ENCODE results near the gene NCAPG. TPM values are rescaled to one million over a fixed set of nuclear protein-coding genes. Genes with fewer than 3 reads are reported as not detected.

Gene NCAPG, protein sequence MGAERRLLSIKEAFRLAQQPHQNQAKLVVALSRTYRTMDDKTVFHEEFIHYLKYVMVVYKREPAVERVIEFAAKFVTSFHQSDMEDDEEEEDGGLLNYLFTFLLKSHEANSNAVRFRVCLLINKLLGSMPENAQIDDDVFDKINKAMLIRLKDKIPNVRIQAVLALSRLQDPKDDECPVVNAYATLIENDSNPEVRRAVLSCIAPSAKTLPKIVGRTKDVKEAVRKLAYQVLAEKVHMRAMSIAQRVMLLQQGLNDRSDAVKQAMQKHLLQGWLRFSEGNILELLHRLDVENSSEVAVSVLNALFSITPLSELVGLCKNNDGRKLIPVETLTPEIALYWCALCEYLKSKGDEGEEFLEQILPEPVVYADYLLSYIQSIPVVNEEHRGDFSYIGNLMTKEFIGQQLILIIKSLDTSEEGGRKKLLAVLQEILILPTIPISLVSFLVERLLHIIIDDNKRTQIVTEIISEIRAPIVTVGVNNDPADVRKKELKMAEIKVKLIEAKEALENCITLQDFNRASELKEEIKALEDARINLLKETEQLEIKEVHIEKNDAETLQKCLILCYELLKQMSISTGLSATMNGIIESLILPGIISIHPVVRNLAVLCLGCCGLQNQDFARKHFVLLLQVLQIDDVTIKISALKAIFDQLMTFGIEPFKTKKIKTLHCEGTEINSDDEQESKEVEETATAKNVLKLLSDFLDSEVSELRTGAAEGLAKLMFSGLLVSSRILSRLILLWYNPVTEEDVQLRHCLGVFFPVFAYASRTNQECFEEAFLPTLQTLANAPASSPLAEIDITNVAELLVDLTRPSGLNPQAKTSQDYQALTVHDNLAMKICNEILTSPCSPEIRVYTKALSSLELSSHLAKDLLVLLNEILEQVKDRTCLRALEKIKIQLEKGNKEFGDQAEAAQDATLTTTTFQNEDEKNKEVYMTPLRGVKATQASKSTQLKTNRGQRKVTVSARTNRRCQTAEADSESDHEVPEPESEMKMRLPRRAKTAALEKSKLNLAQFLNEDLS
- 10 to 100 TPM; 32.6 to 55.3 TPM for total RNA-seq

DNA sequence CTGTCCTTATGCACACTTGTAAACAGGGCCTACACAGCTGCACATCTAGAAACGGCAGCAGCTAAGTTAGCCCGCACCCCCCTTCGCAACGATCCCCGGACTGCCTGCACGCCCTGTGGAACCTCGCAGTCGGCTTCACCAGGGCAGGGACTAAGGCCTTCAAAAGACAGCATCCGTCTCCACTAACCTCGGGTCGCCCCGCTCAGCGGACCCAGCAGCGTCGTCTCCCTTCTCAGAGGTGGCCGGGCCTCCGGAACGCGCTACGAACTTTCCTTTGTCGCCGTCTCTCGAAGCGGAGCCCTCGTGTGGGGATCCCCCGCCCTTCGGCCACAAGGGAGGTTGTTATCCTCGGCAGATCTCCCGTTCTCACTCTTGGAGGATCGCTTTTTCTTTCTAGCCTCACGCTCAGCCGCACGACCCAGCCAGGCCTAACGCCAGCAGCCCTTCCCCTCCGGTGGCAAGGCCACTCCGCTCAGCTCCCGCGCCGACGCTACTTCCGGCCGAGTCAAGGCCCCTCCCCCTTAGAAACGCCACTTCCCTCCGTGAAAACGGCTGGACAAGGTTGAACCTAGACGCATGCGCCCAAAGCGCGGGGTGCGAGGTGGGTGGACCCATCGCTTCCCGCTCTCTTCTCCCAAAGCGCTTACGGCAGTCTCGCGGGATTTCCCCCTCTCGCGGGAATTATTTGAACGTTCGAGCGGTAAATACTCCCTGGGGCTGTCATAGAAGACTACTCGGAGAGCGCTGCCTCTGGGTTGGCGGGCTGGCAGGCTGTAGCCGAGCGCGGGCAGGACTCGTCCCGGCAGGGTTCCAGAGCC is at the start of gene NCAPG, which contains the start of gene DCAF16:
Gene NCAPG (plus strand): TSS at position 720 of the 818 bp plus-strand sequence. CDS start 99 bp downstream, outside the sequence.
Gene DCAF16 (minus strand): TSS at position 498 of the 818 bp plus-strand sequence. CDS start 6,616 bp downstream, outside the sequence.
- peak within 1 kb of the TSS; percentile 97 for H3K4me3 Mint-ChIP-seq
- no peaks in the 10 kb centered on the region for H3K27me3 Mint-ChIP-seq
- ATAC-seq (peak; percentile 97 to 98), DNase-seq (ENCODE audit: low spot score) (peak; percentile 100)
- H3K36me3 Mint-ChIP-seq = peaks cover 15% of the 10 kb centered on the region
- H3K9me3 Mint-ChIP-seq = no peaks in the 10 kb centered on the region
- peak within 1 kb of the TSS; percentile 94 to 95 for H3K27ac Mint-ChIP-seq
- H3K4me1 Mint-ChIP-seq (ENCODE audit: low read depth in 2 of 2) = peaks cover 38 to 51% of the 10 kb centered on the region in 2 donors

DNA sequence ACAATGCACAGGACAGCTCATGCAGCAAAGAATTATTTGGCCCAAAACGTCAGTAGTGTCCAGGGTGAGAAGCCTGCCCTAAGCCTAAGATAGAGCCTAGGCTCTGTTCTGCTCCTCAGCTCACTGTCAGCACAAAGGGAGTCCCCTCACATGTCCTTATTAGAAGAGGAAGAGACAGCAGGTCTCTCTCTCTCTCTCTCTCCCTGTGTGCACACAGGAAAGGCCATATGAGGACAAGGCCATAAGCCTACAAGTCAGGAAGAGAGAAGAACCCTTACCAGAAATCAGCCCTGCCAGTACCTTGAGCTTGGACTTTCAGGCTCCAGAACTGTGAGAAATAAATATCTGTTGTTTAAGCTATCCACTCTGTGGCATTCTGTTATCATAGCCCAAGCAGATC is 49.7 kb upstream of the NCAPG start:
- no peak for DNase-seq (ENCODE audit: low spot score)
- Mint-ChIP-seq H3K36me3 (peaks cover 5% of the 10 kb centered on the region), H3K27me3 (peaks cover 3 to 5% of the 10 kb centered on the region in 2 donors), H3K9me3 (no peaks in the 10 kb centered on the region), H3K4me3 (no peak overlapping the region), H3K4me1 (ENCODE audit: low read depth in 2 of 2) (peaks cover 8 to 10% of the 10 kb centered on the region in 2 donors), H3K27ac (no peak overlapping the region)
- no peak for ATAC-seq

DNA sequence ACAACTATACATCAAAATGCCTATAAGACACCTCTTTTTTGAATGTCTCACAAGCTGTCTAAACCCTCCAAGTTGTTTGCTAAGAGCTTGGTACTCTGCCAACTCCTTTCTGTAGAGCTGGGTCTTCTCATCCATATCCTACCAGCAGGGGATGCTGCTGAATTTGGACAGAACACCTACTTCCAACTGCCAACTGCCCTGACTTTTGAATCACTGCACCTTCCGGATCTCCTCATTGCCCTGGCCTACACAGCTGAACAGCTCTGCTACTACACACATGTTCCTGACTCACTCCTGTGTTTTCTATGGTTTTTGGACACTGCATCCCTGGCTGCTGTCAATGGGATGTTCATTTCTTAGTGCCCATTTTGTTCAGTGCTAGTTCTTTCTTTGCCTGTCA is 48.1 kb upstream of the NCAPG start:
- no peak for ATAC-seq

DNA sequence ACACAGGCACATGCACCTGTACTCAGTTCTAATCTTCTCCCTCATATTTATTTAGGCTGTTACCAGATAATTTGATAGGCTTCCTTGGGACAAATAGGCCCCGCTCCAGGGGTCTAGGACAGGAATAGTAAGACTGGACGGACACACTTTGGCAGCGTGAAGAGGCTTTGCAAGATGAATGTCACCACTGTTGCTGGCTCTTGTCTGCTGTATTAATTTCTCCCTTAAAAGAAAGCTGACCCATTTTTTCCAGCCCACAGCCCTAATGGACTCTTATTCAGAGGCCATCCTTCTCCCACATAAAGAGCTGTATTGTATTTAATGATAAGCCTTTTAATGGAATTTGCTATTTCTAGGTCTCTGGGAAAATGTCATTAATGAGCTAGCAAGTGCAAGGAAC is 47.4 kb upstream of the NCAPG start:
- no peak for ATAC-seq
- H3K4me3 Mint-ChIP-seq = no peak overlapping the region
- peaks cover 10 to 12% of the 10 kb centered on the region in 2 donors for H3K4me1 Mint-ChIP-seq (ENCODE audit: low read depth in 2 of 2)
- H3K9me3 Mint-ChIP-seq = no peaks in the 10 kb centered on the region
- DNase-seq (ENCODE audit: low spot score) = no peak
- no peak overlapping the region for H3K27ac Mint-ChIP-seq
- H3K36me3 Mint-ChIP-seq = peaks cover 8% of the 10 kb centered on the region
- peaks cover 3 to 5% of the 10 kb centered on the region in 2 donors for H3K27me3 Mint-ChIP-seq

More for the DNA sequence above, 48.1 kb upstream of the NCAPG start:
- no peak overlapping the region for H3K27ac Mint-ChIP-seq
- peaks cover 3 to 5% of the 10 kb centered on the region in 2 donors for H3K27me3 Mint-ChIP-seq
- H3K4me1 Mint-ChIP-seq (ENCODE audit: low read depth in 2 of 2) = peaks cover 10 to 12% of the 10 kb centered on the region in 2 donors
- peaks cover 8% of the 10 kb centered on the region for H3K36me3 Mint-ChIP-seq
- H3K4me3 Mint-ChIP-seq = no peak overlapping the region
- H3K9me3 Mint-ChIP-seq = no peaks in the 10 kb centered on the region
- DNase-seq (ENCODE audit: low spot score) = no peak

DNA sequence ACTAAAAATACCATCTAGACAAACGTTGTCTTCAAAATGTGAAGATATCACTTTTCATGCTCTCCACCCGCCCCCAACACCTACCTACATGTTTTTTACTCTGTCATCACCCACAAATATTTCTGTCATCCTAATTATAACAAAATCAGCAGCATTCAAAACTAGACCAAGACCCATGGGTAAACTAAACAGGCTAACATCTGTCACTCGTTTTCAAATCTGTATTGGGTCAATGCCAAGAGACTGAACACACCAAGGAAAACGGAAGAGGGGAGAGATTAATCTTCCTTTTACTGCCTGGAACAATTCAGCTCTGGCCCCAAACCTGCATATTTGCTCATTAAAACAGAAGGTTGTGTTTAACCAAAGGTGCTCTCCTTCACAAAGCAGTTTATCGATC is 46.8 kb upstream of the NCAPG start:
- Mint-ChIP-seq H3K4me1 (ENCODE audit: low read depth in 2 of 2) (peaks cover 10 to 12% of the 10 kb centered on the region in 2 donors), H3K4me3 (no peak overlapping the region), H3K27ac (no peak overlapping the region), H3K27me3 (peaks cover 3 to 5% of the 10 kb centered on the region in 2 donors), H3K36me3 (peaks cover 8% of the 10 kb centered on the region), H3K9me3 (no peaks in the 10 kb centered on the region)
- ATAC-seq (no peak), DNase-seq (ENCODE audit: low spot score) (no peak)

DNA sequence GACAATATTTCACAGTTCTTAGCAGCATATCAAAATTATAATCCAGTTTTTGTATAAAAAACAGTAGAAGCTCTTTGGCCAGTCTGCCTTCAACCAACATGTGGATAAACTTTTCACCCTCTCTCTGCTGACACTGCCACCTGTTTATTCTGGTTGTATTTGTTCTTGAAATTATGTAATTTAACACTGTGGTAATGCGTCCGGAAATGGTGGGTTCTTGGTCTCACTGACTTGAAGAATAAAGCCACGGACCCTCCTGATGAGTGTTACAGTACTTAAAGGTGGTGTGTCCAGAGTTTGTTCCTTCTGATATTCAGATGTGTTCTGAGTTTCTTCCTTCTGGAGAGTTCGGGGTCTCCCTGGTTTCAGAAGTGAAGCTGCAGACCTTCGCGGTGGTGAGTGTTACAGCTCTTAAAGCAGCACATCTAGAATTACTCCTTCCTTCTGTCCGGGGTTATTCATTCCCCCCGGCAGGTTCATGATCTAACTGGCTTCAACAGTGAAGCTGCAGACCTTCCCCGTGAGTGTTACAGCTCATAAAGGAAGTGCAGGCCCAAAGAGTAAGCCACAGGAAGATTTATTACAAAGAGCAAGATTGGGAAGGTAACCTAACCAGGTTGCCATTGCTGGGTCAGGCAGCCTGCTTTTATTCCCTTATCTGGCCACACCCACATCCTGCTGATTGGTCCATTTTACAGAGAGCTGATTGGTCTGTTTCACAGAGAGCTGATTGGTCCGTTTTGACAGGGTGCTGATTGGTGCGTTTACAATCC is 45.1 kb upstream of the NCAPG start:
- peak overlapping the region; percentile 84 for H3K4me3 Mint-ChIP-seq
- H3K27me3 Mint-ChIP-seq = peaks cover 3 to 15% of the 10 kb centered on the region in 2 donors
- no peak for DNase-seq (ENCODE audit: low spot score)
- peak overlapping the region; percentile 50 to 55 for H3K27ac Mint-ChIP-seq
- no peaks in the 10 kb centered on the region for H3K9me3 Mint-ChIP-seq
- H3K36me3 Mint-ChIP-seq = peaks cover 8% of the 10 kb centered on the region
- H3K4me1 Mint-ChIP-seq (ENCODE audit: low read depth in 2 of 2) = peaks cover 10 to 12% of the 10 kb centered on the region in 2 donors
- peak in 1 of 2 donors; percentile 78 for ATAC-seq

DNA sequence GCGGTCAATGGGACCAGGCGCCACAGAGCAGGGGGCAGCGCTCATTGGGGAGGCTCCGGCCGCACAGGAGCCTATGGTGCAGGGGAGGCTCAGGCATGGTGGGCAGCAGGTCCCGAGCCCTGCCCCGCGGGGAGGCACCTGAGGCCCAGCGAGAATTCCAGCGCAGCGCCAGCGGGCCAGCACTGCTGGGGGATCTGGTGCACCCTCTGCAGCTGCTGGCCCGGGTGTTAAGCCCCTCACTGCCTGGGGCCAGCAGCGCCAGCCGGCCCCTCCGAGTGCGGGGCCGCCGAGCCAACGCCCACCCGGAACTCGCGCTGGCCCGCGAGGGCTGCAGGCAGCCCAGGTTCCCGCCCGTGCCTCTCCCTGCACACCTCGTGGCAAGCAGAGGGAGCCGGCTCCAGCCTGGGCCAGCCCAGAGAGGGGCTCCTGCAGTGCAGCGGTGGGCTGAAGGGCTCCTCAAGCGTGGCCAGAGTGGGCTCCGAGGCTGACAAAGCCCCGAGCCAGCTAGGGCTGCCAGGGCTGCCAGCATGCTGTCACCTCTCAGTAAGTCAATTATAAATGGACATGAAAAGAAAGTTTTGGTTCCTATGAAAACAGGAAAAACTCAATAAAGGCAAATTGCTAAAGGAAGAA is 43.8 kb upstream of the NCAPG start:
- H3K27me3 Mint-ChIP-seq = peaks cover 6 to 15% of the 10 kb centered on the region in 2 donors
- no peaks in the 10 kb centered on the region for H3K9me3 Mint-ChIP-seq
- no peak overlapping the region for H3K27ac Mint-ChIP-seq
- DNase-seq (ENCODE audit: low spot score) (no peak), ATAC-seq (no peak)
- H3K36me3 Mint-ChIP-seq = peaks cover 8% of the 10 kb centered on the region
- H3K4me3 Mint-ChIP-seq = no peak overlapping the region
- peaks cover 10 to 12% of the 10 kb centered on the region in 2 donors for H3K4me1 Mint-ChIP-seq (ENCODE audit: low read depth in 2 of 2)

DNA sequence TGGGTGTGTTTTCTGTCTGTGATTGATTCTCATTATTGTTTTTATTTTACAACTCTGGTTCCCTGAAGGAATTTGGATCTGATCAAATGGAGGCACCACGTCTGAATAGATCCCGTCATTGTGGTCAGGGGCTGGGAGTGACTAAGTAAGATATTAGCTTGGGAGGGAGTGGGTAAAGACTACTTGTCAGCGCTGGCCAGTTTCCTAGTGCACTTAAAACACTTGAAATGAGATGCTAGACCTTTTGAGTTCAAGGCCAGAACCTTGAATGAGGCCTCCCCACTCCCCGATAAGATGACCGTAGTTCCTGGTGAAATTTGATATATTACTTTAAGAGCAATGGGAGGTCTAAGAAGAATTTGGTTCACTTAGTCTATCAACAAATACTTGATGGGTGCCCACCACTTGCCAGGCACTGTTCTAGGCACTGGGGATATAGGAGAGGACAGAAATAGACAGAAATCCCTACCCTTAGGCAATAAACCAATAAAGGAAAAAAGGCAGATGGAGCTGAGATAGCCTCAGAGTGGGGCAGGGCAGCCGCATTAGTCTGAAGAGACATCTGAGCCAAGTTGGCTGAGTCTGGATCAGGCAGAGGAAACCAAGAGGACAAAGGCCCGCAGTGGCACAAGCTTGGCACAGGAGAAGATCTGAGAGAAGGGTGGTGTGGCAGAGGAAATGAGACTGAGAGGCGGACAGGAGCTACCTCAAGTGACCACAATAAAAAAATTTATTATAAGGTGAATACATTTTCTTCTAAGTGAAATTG is 41.2 kb upstream of the NCAPG start:
- H3K4me1 Mint-ChIP-seq (ENCODE audit: low read depth in 2 of 2) = peaks cover 10 to 12% of the 10 kb centered on the region in 2 donors

DNA sequence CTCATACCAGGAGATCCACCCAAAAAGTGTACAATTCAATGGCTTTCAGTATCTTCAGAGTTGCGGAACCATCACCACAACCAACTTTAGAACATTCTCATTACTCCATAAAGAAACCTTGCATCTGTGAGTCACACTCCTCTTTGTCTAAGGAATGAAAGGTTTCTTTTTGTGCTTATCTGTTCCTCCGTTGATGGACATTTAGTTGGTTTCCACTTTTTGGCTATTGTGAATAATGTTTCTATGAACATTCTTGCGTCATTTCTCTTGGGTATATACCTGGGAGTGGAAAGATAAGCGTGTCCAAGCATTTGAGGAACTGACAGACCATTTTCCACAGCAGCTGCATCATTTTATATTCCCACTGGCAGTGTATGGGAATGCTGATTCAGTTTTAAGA is 39.9 kb upstream of the NCAPG start:
- no peaks in the 10 kb centered on the region for H3K9me3 Mint-ChIP-seq
- peaks cover 4% of the 10 kb centered on the region in 2 donors for H3K4me1 Mint-ChIP-seq (ENCODE audit: low read depth in 2 of 2)
- no peak overlapping the region for H3K27ac Mint-ChIP-seq
- no peak for ATAC-seq
- no peak for DNase-seq (ENCODE audit: low spot score)
- H3K4me3 Mint-ChIP-seq = no peak overlapping the region
- H3K36me3 Mint-ChIP-seq = peaks cover 4% of the 10 kb centered on the region
- peaks cover 8 to 10% of the 10 kb centered on the region in 2 donors for H3K27me3 Mint-ChIP-seq

More for the DNA sequence above, 41.2 kb upstream of the NCAPG start:
- peaks cover 6 to 10% of the 10 kb centered on the region in 2 donors for H3K27me3 Mint-ChIP-seq
- no peaks in the 10 kb centered on the region for H3K9me3 Mint-ChIP-seq
- no peak for DNase-seq (ENCODE audit: low spot score)
- peaks cover 8% of the 10 kb centered on the region for H3K36me3 Mint-ChIP-seq
- H3K27ac Mint-ChIP-seq = no peak overlapping the region
- H3K4me3 Mint-ChIP-seq = no peak overlapping the region
- ATAC-seq = no peak

DNA sequence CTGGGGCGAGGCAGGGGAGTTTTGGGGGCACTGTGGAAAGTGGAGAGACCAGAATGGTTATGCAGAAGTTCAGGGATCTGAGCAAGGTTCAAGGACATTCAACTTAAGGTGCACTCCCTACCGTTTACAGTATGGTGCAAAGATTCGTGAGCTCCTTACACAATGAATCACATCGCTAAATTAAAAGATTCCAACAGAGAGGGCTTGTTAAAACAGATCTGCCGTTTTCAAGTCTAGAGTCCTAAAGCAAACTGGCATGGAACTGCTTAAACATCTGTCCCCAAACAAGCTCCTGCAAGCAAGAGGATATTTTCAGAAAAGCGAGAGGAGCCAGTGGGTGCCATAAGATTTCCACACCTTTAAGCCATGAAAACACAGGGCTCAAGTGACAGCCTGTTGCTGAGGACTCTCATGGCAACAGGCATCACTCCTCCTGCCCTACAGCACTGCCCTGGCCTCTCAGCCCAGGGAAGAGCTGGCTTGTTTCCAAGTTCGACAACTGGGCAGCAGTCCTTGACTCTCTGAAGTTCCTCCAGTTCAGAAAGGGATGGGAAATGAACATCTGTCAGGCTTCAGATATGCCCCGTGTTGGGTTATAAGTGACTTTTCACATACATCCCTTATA is 39.4 kb upstream of the NCAPG start:
- no peak for ATAC-seq
- H3K4me1 Mint-ChIP-seq (ENCODE audit: low read depth in 2 of 2) = no peaks in the 10 kb centered on the region
- no peaks in the 10 kb centered on the region for H3K9me3 Mint-ChIP-seq
- H3K27me3 Mint-ChIP-seq = peaks cover 8 to 10% of the 10 kb centered on the region in 2 donors
- no peak overlapping the region for H3K27ac Mint-ChIP-seq
- H3K36me3 Mint-ChIP-seq = no peaks in the 10 kb centered on the region
- no peak for DNase-seq (ENCODE audit: low spot score)
- no peak overlapping the region for H3K4me3 Mint-ChIP-seq

DNA sequence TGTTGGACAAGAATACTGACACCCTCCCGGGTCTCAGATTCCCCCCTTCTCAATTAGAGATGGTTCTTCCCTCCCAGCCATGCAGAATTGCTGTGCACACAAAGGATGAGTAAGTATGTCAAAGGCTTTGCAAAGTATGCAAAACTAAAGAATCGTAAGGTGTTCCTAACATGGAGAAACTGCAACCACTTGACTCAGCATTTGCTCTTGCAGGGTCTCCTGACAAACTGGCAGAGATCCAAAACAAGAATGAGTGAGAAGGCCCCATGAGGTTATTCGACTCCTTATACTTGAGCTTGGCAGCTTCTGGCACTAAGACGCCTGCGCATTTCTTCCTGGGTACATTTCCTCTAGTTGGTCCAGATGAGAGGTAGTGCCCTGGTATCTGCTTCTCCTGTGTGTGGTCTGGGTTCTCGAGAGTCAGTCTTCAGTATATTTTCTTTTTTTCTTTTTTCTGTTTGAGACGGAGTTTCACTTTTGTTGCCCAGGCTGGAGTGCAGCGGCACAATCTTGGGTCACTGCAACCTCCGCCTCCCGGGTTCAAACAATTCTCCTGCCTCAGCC is 37.6 kb upstream of the NCAPG start:
- H3K27me3 Mint-ChIP-seq = peaks cover 12 to 26% of the 10 kb centered on the region in 2 donors
- no peaks in the 10 kb centered on the region for H3K9me3 Mint-ChIP-seq
- DNase-seq (ENCODE audit: low spot score) (no peak), ATAC-seq (no peak)
- no peak overlapping the region for H3K4me3 Mint-ChIP-seq
- no peak overlapping the region for H3K27ac Mint-ChIP-seq
- H3K4me1 Mint-ChIP-seq (ENCODE audit: low read depth in 2 of 2) = no peaks in the 10 kb centered on the region
- no peaks in the 10 kb centered on the region for H3K36me3 Mint-ChIP-seq

All from natural killer cell treated with Interleukin-12 subunit alpha and Interleukin-12 subunit beta and Interleukin-15 and Interleukin-18, amount 100 ng/mL, for 72 hours (primary cell).